Osteocyte (in vitro differentiated cells): Measurements from ENCODE around the gene SPINT2. TPM values are rescaled to one million over a fixed set of nuclear protein-coding genes. Genes with fewer than 3 reads are reported as not detected.

ENCODE experiments used
- DNase-seq: peaks from one replicate; pipeline ENCODE4 v3.0.0; 2021; ENCODE audit warnings: mixed read lengths; ENCODE audit not compliant: unreplicated experiment; ENCODE audit errors: extremely low spot score
- H3K27ac Mint-ChIP-seq: one replicate; pipeline ENCODE4 v1.8.0; 2021; ENCODE audit warnings: mild to moderate bottlenecking, mixed read lengths; ENCODE audit not compliant: unreplicated experiment
- H3K27me3 Mint-ChIP-seq: one replicate; pipeline ENCODE4 v1.8.0; 2021; ENCODE audit warnings: mixed read lengths; ENCODE audit not compliant: unreplicated experiment
- H3K36me3 Mint-ChIP-seq: one replicate; pipeline ENCODE4 v1.8.0; 2021; ENCODE audit warnings: mixed read lengths; ENCODE audit not compliant: unreplicated experiment
- H3K4me1 Mint-ChIP-seq: one replicate; pipeline ENCODE4 v1.8.0; 2021; ENCODE audit warnings: mixed read lengths; ENCODE audit not compliant: unreplicated experiment
- H3K4me3 Mint-ChIP-seq: one replicate; pipeline ENCODE4 v1.8.0; 2021; ENCODE audit warnings: mild to moderate bottlenecking, moderate library complexity, mixed read lengths; ENCODE audit not compliant: unreplicated experiment
- H3K9me3 Mint-ChIP-seq: one replicate; pipeline ENCODE4 v1.8.0; 2021; ENCODE audit warnings: mixed read lengths; ENCODE audit not compliant: unreplicated experiment
- CTCF ChIP-seq: fragments of 200-600 bp; sonication (generic); IDR thresholded peaks from 2 replicates; pipeline ENCODE4 v1.5.0; 2021; ENCODE audit warnings: antibody characterized with exemption, mild to moderate bottlenecking, moderate library complexity
- total RNA-seq: library from RNA; stranded (reverse); gene quantifications from 2 replicates; pipeline ENCODE4 v1.2.1, GENCODE V29; 2021

SPINT2 gene
- total RNA-seq, 1 donor from 2014 or later, result 30.4 TPM

GRCh38 chr19:38265921-38266429 lies 1.6 kb downstream of the SPINT2 start:
- TF ChIP-seq CTCF, result no peak
- Mint-ChIP-seq H3K4me1 (peaks cover 60% of the 10 kb centered on the region), H3K9me3 (no peaks in the 10 kb centered on the region), H3K27ac (peak overlapping the region; percentile 72), H3K36me3 (no peaks in the 10 kb centered on the region), H3K27me3 (no peaks in the 10 kb centered on the region), H3K4me3 (no peak overlapping the region)
- DNase-seq, result no peak

GRCh38 chr19:38266981-38267597 lies 2.7 kb downstream of the SPINT2 start:
- Mint-ChIP-seq H3K4me3 (no peak overlapping the region), H3K36me3 (no peaks in the 10 kb centered on the region), H3K27ac (peak overlapping the region; percentile 70), H3K4me1 (peaks cover 62% of the 10 kb centered on the region), H3K27me3 (no peaks in the 10 kb centered on the region), H3K9me3 (no peaks in the 10 kb centered on the region)
- TF ChIP-seq CTCF, result no peak
- DNase-seq, result no peak

GRCh38 chr19:38267761-38268483 lies 3.5 kb downstream of the SPINT2 start:
- H3K9me3 Mint-ChIP-seq, result no peaks in the 10 kb centered on the region
- DNase-seq, result no peak
- H3K4me1 Mint-ChIP-seq, result peaks cover 62% of the 10 kb centered on the region
- no peak for TF ChIP-seq CTCF
- H3K27me3 Mint-ChIP-seq, result no peaks in the 10 kb centered on the region
- H3K4me3 Mint-ChIP-seq, result no peak overlapping the region
- no peaks in the 10 kb centered on the region for H3K36me3 Mint-ChIP-seq
- peak overlapping the region; percentile 70 for H3K27ac Mint-ChIP-seq

- Mint-ChIP-seq H3K4me1 (peaks cover 60% of the 10 kb centered on the region), H3K27me3 (no peaks in the 10 kb centered on the region), H3K27ac (peak overlapping the region; percentile 38), H3K4me3 (no peak overlapping the region), H3K36me3 (no peaks in the 10 kb centered on the region), H3K9me3 (no peaks in the 10 kb centered on the region)
- no peak for DNase-seq
- TF ChIP-seq CTCF, result no peak
Measured at GRCh38 chr19:38268539-38268938, 4.2 kb downstream of the SPINT2 start.

GRCh38 chr19:38270587-38271167 lies 6.3 kb downstream of the SPINT2 start:
- no peak for TF ChIP-seq CTCF
- no peaks in the 10 kb centered on the region for H3K9me3 Mint-ChIP-seq
- peaks cover 47% of the 10 kb centered on the region for H3K4me1 Mint-ChIP-seq
- no peak for DNase-seq
- H3K27ac Mint-ChIP-seq, result peak overlapping the region; percentile 69
- H3K27me3 Mint-ChIP-seq, result no peaks in the 10 kb centered on the region
- H3K36me3 Mint-ChIP-seq, result no peaks in the 10 kb centered on the region
- H3K4me3 Mint-ChIP-seq, result no peak overlapping the region
